GM18870 (cell line): ENCODE results near the gene UBR2.
"Not testable (repeated sequence)": the region's sequence is repeated elsewhere in the genome, so short reads cannot be mapped to it uniquely, and the experiment has no call there.

ENCODE experiments used
- ATAC-seq: cut with Tn5 transposase; IDR thresholded peaks from one replicate; pipeline ENCODE4 v1.9.1; 2021; ENCODE audit warnings: moderate library complexity; ENCODE audit not compliant: unreplicated experiment

Gene UBR2

DNA sequence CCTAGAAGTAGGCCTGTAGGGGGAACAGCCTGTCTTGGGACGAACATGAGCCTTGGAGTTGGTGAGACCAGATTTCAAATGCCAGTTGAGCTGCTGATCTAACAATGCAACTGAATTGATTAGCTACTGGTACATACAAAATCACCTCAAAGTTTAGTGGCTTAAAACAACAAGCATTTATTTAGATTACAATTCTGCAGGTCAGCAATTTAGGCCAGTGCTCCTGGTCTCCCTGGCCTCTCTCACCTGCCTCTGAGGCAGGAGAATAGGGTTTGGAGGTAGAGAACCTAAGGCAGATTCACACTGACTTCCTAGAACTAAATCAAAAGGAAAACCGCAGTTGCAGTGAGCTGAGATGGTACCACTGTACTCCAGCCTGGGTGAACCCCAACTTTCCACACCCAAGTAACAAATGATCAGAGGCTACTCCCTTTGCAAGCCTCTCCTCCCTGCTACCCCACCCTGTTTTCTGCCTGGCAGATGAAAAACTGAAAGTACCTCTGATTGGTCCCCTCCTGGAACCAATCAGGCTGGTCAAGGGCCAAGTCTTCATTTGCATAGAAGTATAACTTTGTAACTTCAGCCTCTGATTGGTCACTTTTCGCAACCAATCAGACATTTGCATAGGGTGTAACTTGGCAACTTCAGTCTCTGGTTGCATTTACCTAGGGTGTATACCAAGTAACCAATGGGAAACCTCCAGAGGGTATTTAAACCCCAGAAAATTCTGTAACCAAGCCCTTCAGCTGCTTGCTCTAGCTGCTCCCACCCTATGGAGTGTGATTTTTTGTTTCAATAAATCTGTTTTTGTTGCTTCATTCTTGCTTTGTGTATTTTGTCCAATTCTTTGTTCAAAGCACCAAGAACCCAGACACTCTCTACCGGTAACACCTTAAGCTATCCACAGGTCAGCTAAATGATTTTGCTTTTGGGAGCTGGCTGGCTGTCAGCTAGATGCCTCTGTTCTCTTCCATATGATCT, 8.1 kb upstream of the UBR2 start:
- ATAC-seq = no peak

GRCh38 chr6:42556462-42556861, 7.4 kb upstream of the UBR2 start:
- no peak for ATAC-seq

DNA sequence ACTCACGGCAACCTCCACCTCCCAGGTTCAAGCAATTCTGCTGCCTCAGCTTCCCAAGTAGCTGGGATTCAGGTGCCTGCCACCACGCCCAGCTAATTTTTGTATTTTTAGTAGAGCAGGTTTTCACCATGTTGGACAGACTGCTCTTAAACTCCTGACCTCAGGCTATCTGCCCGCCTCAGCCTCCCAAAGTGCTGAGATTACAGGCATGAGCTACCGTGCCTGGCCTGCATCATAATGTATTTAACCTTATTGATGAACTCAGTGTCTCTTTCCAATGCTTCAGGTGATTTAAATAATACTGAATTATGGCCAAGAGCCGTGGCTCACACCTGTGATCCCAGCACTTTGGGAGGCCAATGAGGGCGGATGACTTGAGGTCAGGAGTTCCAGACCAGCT, 4.6 kb upstream of the UBR2 start:
- not testable (repeated sequence) for ATAC-seq

- ATAC-seq = no peak
Observed at GRCh38 chr6:42561986-42562385, 1.8 kb upstream of the UBR2 start.

DNA sequence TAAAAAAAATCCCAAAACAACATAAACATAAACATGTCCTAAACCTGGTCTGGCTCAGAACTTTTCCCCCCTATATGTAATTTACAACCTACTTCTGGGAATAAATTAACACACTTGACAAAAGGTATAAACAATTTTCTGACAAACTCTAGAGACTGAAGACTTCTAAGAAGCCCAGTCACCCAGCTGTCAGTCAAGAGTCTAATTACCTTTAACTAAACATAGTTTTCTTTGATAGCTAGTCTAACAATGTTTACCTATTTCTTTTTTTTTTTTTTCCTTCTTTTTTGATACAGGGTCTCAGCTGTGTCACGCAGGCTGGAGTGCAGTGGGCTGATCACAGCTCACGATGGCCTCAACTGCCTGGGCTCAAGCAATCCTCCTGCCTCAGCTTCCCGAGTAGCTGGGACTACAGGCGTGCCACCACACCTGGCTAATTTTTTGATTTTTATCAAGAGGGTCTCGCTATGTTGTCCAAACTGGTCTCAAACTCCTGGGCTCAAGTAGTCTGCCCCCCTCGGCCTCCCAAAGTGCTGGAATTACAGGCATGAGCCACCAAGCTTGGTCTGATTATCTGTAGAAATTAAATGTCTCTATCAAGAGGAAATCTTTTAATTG, 932 bp upstream of the UBR2 start:
- ATAC-seq = no peak

DNA sequence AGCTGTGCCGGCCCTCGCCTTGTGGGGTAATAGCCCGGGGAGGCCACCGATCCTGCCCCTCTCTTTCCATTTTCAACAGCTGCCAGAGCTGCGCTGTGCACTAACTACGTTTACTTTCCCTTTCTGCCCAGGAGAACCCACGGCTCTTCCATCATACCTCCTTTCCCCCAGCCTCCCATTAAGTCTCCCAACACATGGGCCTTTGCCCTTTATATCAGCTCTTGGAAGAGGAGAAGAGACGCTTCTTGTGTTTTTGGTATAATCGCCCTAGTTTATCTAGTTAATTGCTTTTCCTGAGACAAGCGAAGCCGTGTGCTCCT, 637 bp downstream of the UBR2 start:
- no peak for ATAC-seq

DNA sequence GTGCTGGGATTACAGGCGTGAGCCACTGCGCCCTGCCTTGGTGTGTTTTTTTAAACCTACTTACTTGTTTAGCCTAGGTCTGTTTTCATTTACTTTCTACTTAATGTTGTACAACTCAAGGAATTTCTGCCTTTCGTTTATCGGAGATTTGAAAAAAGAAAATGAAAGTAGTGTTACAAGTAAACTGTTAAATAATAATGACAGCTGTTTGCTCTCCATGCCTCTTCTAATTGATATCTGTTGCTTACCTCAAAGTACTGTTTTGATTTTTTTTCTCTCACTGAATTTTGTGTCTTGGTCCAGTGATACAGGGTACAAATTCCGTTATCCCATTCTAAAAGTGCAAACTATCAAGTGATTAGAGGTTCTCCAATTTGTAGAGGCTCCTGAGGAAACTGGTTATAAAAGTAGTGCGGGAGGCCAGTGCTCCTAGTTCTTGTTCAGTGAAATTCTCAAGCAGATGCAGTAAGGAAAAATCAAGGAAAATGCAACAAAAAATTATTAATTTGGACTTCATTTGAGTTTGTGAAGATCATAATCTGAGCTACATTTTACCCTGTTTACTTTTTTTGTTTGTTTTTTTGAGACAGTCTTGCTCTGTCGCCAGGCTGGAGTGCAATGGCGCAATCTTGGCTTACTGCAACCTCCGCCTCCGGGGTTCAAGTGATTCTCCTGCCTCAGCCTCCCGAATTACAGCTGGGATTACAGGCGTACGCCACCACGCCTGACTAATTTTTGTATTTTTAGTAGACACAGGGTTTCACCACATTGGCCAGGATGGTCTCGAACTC, 2.2 kb downstream of the UBR2 start:
- no peak for ATAC-seq

GRCh38 chr6:42566614-42567208, 2.9 kb downstream of the UBR2 start:
- ATAC-seq = no peak

- ATAC-seq = not testable (repeated sequence)
Observed at GRCh38 chr6:42567237-42567636, 3.4 kb downstream of the UBR2 start.

DNA sequence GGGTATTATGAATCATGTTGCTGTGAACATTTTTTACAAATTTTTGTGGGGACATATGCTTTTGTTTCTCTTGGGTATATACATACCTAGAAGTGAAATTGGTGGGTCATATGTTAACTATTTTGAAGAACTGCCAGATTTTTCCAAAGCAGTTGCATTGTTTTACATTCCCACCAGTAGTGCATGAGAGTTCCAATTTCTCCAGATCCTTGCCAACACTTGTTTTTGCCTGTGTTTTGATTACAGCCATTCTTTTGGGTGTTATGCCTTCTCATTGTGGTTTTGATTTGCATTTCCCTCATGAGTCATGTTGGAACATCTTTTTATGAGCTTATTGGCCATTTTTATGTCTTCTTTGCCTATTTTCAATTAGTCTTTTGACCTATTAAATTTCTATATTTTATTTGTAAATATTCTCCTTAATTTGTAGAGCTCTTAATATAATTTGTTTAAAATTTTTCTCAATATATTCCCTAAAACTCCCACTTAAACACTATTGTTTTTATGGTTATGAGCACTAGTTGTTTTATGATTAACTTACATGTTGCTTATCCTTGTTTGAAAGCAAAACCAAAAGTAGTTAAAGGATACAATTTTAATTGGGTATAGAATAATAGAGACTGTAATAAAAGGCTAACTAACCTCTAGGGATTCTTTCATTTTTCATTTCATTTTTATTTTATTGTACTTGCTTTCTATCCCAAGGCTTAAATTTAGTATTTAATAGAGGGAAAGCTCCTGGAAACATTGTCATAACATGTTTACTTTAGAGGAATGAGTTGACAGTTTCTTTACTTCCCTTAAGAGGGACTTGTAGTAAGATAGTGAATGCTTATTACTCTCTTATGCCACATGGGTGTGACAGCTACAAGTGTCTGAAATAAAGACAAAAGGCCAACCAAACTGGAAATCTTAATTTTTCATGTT, 5.5 kb downstream of the UBR2 start:
- ATAC-seq = no peak

DNA sequence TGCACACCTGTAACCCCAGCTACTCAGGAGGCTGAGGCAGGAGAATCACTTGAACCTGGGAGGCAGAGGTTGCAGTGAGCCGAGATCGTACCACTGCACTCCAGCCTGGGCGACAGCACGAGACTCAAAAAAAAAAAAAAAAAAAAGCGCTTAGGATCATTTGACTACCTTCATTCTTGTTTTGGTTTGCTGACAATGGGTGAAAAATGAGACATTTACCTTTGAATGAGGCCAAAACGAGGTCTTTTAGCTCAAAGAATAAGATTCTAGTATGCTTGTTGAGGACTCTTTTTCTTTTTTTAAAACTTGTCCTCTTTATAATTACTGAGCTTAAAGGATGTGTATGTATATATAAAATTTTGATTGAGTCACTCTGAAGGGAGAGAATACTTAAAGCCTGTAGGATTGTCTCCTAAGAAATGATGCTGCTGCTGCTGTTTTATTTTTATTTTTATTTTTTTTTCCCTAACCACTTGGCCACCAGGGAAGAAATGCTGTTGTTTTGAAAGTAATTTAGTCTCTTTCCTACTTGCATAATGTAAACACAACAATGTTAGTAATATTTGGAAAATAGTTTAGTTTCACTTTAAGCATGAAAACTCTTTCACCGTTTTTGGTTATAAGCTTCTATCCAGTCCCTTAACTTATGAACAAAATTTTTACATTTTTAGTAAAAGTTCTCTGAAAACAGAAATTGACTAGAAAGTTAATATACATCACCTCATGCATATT, 7.9 kb downstream of the UBR2 start:
- ATAC-seq = peak; percentile 15

DNA sequence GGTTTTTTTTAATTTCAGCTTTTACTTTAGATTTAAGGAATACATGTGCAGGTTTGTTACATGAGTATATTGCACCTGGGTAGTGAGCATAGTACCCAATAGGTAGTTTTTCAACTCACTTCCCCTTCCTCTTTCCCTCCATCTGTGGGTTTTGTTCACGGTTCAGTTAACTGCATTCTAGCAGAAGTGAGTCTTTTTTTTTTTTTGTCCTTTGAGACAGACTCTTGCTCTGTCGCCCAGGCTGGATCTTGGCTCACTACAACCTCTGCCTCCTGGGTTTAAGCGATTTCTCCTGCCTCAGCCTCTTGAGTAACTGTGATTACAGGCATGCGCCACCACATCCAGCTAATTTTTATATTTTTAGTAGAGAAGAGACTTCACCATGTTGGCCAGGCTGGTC, 8.7 kb downstream of the UBR2 start:
- ATAC-seq = peak; percentile 80

GRCh38 chr6:42576538-42576937, 12.7 kb downstream of the UBR2 start:
- not testable (repeated sequence) for ATAC-seq

- no peak for ATAC-seq
Observed at GRCh38 chr6:42598300-42598699, 34.5 kb downstream of the UBR2 start.

GRCh38 chr6:42599558-42599957, 35.7 kb downstream of the UBR2 start:
- no peak for ATAC-seq

GRCh38 chr6:42604150-42604549, 40.3 kb downstream of the UBR2 start:
- ATAC-seq = no peak

- ATAC-seq = not testable (repeated sequence)
Observed at GRCh38 chr6:42604699-42605098, 40.9 kb downstream of the UBR2 start.

DNA sequence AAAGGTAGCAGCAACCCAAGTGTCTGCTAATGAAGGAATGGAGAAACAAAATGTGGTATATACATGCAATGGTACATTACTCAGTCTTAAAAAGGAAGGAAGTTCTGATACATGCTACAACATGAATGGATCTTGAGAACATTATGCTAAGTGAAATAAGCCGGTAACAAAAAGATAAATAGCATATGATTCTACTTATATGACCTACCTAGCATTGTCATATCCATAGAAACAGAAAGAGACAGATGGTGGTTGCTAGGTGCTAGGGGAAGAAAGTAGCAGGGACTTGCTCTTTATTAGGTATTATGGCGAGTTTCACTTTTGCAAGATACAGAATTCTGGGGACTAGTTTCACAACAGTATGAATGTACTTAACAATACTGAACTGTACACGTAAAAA, 46.6 kb downstream of the UBR2 start:
- ATAC-seq = no peak

GRCh38 chr6:42615518-42615917, 51.7 kb downstream of the UBR2 start:
- no peak for ATAC-seq
